ENCODE results near the gene ROBO1. TPM values are rescaled to one million over a fixed set of nuclear protein-coding genes. Genes with fewer than 3 reads are reported as not detected.

The ROBO1 gene
- total and polyA plus RNA-seq, 2 of the 13 experiments (the other 11 are each of a cell fraction or from before 2014, with no cell fraction given): 52.2 to 71.0 TPM

DNA sequence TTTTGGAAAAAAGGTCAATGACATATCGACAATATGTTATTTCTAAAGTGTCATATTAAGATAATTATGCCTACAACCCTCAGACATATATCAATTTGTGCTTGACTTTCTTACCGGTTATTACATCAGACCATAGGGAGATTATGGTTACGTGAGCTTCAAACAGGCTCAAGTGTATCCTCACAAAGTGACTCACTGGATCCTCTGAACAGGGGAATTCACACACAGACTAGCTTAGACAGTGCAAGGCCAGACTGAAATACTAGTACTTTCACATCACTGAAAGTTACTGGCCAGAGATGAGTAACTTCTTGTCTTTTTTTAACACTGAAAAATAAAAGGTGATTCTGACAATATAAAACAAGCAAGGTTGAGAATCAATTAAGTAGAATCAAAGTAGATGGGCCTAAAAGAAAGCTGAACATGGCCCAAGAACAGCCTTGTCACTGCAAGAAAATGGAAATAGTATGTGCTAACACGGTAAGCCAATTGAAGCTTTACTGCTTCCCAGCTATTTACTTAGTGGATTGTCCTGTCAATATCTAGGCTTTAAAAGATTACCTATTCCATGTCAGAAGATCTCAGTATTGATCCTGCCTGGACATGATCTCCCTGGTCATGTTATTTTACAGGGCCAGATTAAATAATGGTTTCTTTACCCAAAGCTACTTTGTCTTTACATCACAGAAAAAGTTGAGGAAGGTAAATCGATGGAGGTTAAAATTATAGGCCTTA, 848.6 kb downstream of the ROBO1 start (continued):
- TF ChIP-seq, protein P1, sequence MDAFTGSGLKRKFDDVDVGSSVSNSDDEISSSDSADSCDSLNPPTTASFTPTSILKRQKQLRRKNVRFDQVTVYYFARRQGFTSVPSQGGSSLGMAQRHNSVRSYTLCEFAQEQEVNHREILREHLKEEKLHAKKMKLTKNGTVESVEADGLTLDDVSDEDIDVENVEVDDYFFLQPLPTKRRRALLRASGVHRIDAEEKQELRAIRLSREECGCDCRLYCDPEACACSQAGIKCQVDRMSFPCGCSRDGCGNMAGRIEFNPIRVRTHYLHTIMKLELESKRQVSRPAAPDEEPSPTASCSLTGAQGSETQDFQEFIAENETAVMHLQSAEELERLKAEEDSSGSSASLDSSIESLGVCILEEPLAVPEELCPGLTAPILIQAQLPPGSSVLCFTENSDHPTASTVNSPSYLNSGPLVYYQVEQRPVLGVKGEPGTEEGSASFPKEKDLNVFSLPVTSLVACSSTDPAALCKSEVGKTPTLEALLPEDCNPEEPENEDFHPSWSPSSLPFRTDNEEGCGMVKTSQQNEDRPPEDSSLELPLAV (CRISPR knock-in tag; conservative IDR thresholded peaks at IDR 0.05; ENCODE audit: low read depth): no peak
- no peak for TF ChIP-seq NFYB (CRISPR knock-in tag; IDR thresholded peaks at IDR 0.05)
- no peak for TF ChIP-seq CENPT (CRISPR knock-in tag; IDR thresholded peaks at IDR 0.05; ENCODE audit: low read depth)
- TF ChIP-seq GTF2F1 (IDR thresholded peaks at IDR 0.05; ENCODE audit: low read length): no peak
- no peak for TF ChIP-seq ZBTB26 (CRISPR knock-in tag; IDR thresholded peaks at IDR 0.05; ENCODE audit: borderline replicate concordance)
- TF ChIP-seq XRCC5 (optimal IDR thresholded peaks at IDR 0.05; ENCODE audit: low read length): no peak
- TF ChIP-seq FLYWCH1 (CRISPR knock-in tag; IDR thresholded peaks at IDR 0.05): no peak
- no peak for TF ChIP-seq HNRNPH1 (optimal IDR thresholded peaks at IDR 0.05; ENCODE audit: low read depth, low read length)
- TF ChIP-seq SOX13 (IDR thresholded peaks at IDR 0.05): peak; percentile 36; the same call in 1 of the 2 replicates
- peak in 1 of 2 experiments; percentile 70; a peak in 1 of 4 replicates for TF ChIP-seq SOX13 (CRISPR knock-in tag; conservative IDR thresholded peaks at IDR 0.05 in 1 of 2, IDR thresholded peaks at IDR 0.05 in 1 of 2)
- TF ChIP-seq ZNF724P (CRISPR knock-in tag; IDR thresholded peaks at IDR 0.05; ENCODE audit: borderline replicate concordance): no peak
- no peak for TF ChIP-seq ZNF382 (CRISPR knock-in tag; IDR thresholded peaks at IDR 0.05; ENCODE audit: borderline replicate concordance)
- no peak for TF ChIP-seq CBX1 (IDR thresholded peaks at IDR 0.05; ENCODE audit: low read depth)
- TF ChIP-seq ZNF878 (CRISPR knock-in tag; IDR thresholded peaks at IDR 0.05): no peak
- TF ChIP-seq MZF1 (CRISPR knock-in tag; IDR thresholded peaks at IDR 0.05; ENCODE audit: borderline replicate concordance): no peak
- peak; percentile 13; the same call in 1 of the 2 replicates for TF ChIP-seq ZBTB21 (CRISPR knock-in tag; IDR thresholded peaks at IDR 0.05)
- TF ChIP-seq, protein P2, sequence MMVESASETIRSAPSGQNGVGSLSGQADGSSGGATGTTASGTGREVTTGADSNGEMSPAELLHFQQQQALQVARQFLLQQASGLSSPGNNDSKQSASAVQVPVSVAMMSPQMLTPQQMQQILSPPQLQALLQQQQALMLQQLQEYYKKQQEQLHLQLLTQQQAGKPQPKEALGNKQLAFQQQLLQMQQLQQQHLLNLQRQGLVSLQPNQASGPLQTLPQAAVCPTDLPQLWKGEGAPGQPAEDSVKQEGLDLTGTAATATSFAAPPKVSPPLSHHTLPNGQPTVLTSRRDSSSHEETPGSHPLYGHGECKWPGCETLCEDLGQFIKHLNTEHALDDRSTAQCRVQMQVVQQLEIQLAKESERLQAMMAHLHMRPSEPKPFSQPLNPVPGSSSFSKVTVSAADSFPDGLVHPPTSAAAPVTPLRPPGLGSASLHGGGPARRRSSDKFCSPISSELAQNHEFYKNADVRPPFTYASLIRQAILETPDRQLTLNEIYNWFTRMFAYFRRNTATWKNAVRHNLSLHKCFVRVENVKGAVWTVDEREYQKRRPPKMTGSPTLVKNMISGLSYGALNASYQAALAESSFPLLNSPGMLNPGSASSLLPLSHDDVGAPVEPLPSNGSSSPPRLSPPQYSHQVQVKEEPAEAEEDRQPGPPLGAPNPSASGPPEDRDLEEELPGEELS (CRISPR knock-in tag; IDR thresholded peaks at IDR 0.05): peak; percentile 54; the same call in 1 of the 2 replicates
- TF ChIP-seq PBX2 (CRISPR knock-in tag; IDR thresholded peaks at IDR 0.05): no peak
- TF ChIP-seq HNRNPUL1 (IDR thresholded peaks at IDR 0.05; ENCODE audit: low read depth, low read length): no peak
- no peak for TF ChIP-seq ZNF337 (CRISPR knock-in tag; IDR thresholded peaks at IDR 0.05; ENCODE audit: borderline replicate concordance, low read depth)
- no peak for TF ChIP-seq SOX6 (IDR thresholded peaks at IDR 0.05)
- peak; percentile 76 for TF ChIP-seq SOX6 (CRISPR knock-in tag; IDR thresholded peaks at IDR 0.05)
- TF ChIP-seq MTERF4 (CRISPR knock-in tag; IDR thresholded peaks at IDR 0.05): no peak
